ENCODE measurements around the gene CTXND1. TPM values are rescaled to one million over a fixed set of nuclear protein-coding genes. Genes with fewer than 3 reads are reported as not detected.

Gene CTXND1
- total and polyA plus RNA-seq, 2 of the 8 experiments (the other 6 are each of a cell fraction or from before 2014, with no cell fraction given): 0.03 TPM; not detected in 1

- H2BK120ac ChIP-seq (replicated peaks; ENCODE audit: low read depth, low read length): no peak overlapping the region
- no peak overlapping the region for H2BK20ac ChIP-seq (ENCODE audit: low read length)
- H4K8ac ChIP-seq (ENCODE audit: extremely low read depth, insufficient read depth, low read length): no peak overlapping the region
- TF ChIP-seq RAD21 (IDR thresholded peaks at IDR 0.05 in 1 of 2, conservative IDR thresholded peaks at IDR 0.05 in 1 of 2; ENCODE audit: low read depth in 2 of 2, low read length in 2 of 2): no peak
- TF ChIP-seq EGR1 (IDR thresholded peaks at IDR 0.05; ENCODE audit: borderline replicate concordance, low read depth, low read length): no peak
- no peak for TF ChIP-seq POU5F1 (IDR thresholded peaks at IDR 0.05; ENCODE audit: low read depth, low read length)
- TF ChIP-seq TEAD4 (IDR thresholded peaks at IDR 0.05; ENCODE audit: low read depth, low read length): no peak
- no peak overlapping the region for H3K9ac ChIP-seq (replicated peaks in 1 of 4; ENCODE audit: extremely low read depth in 1 of 4, low read depth in 3 of 4, low read length in 3 of 4)
- ChIA-PET POLR2A (ENCODE audit: partially characterized antibody) (no interaction called here), CTCF (ENCODE audit: partially characterized antibody) (interaction anchor here (0.7 to 1.4 kb wide), 2 partner anchors 21 to 32 kb away, joined by 3 to 5 read pairs; no protein-coding TSS in a partner anchor)
- H3K79me2 ChIP-seq (ENCODE audit: control insufficient read depth in 1 of 2, insufficient read depth in 2 of 2, low read length in 2 of 2): no peaks in the 10 kb centered on the region
- DNase-seq (ENCODE audit: low read depth in 1 of 2, low spot score in 2 of 2) (no peak), FAIRE-seq (no peak)
- no peak overlapping the region for H2AFZ ChIP-seq (ENCODE audit: low read length)
- H3K4me1 ChIP-seq (replicated peaks in 1 of 4; ENCODE audit: control insufficient read depth in 3 of 4, insufficient read depth in 4 of 4, low read length in 3 of 4): no peaks in the 10 kb centered on the region
- H3K4me3 ChIP-seq (ENCODE audit: extremely low read depth in 1 of 4, insufficient read depth in 2 of 4, low read depth in 3 of 4, low read length in 4 of 4): no peak overlapping the region
- no peak overlapping the region for H3K14ac ChIP-seq (ENCODE audit: insufficient read length)
- H4K20me1 ChIP-seq (replicated peaks in 1 of 2; ENCODE audit: control insufficient read depth in 1 of 2, insufficient read depth in 2 of 2, low read length in 2 of 2): no peaks in the 10 kb centered on the region
- no peak overlapping the region for H3K56ac ChIP-seq (replicated peaks; ENCODE audit: insufficient read length, low read depth, low read length)
- H2BK5ac ChIP-seq (ENCODE audit: low read depth, low read length): no peak overlapping the region
- no peak overlapping the region for H3K4me2 ChIP-seq (ENCODE audit: insufficient read depth in 1 of 2, low read depth in 2 of 2, low read length in 2 of 2)
- H3K27me3 ChIP-seq (replicated peaks in 1 of 4; ENCODE audit: control insufficient read depth in 3 of 4, extremely low read depth in 1 of 4, insufficient read depth in 3 of 4, low read length in 3 of 4): no peaks in the 10 kb centered on the region
- H3K23me2 ChIP-seq (ENCODE audit: low read depth, low read length): no peaks in the 10 kb centered on the region
- H3K27ac ChIP-seq (ENCODE audit: low read depth, low read length): no peak overlapping the region
- H3K4ac ChIP-seq (replicated peaks; ENCODE audit: insufficient read length, low read depth, low read length): no peak overlapping the region
- no peak overlapping the region for H3K23ac ChIP-seq (ENCODE audit: insufficient read length)
- no peak overlapping the region for H3K18ac ChIP-seq (ENCODE audit: extremely low read depth, low read length)
- 90% methylated on average over 3 of the region's 3 CpGs; no CpG with 5 or more reads in 1 of the 2 experiments for WGBS, 2 experiments (ENCODE audit: extremely low coverage in 1 of 2, insufficient coverage in 1 of 2, insufficient read length in 1 of 2, insufficient replicate concordance in 2 of 2, low coverage in 1 of 2, low lambda C conversion rate in 2 of 2, missing lambda C conversion rate in 1 of 2)
- H3K36me3 ChIP-seq (ENCODE audit: control insufficient read depth in 2 of 4, insufficient read depth in 4 of 4, low read length in 3 of 4): no peaks in the 10 kb centered on the region
- no peak overlapping the region for H4K91ac ChIP-seq (replicated peaks; ENCODE audit: insufficient read length, low read length)
- no peak overlapping the region for H4K5ac ChIP-seq (ENCODE audit: insufficient read length, low read depth, low read length)
- no peak overlapping the region for H2AK5ac ChIP-seq (ENCODE audit: low read depth, low read length)
- no peak overlapping the region for H2BK12ac ChIP-seq (ENCODE audit: low read depth, low read length)
- no peaks in the 10 kb centered on the region for H3K9me3 ChIP-seq (ENCODE audit: insufficient read depth in 2 of 2, low read depth in 1 of 2, low read length in 1 of 2)
- H2BK15ac ChIP-seq (ENCODE audit: low read length): no peak overlapping the region
- H3K79me1 ChIP-seq (ENCODE audit: low read depth, low read length): no peaks in the 10 kb centered on the region
Measured at GRCh38 chr15:80274554-80274953, 22.5 kb upstream of the CTXND1 start.

Measured in H1 (cell line).